Sigmoid colon (tissue), 4 donors: ENCODE results near the gene OR2V2.

ENCODE experiments used
- CTCF ChIP-seq, 4 experiments: fragments of 450-650 bp in 3 of 4; fragments of 200-600 bp in 1 of 4; IDR thresholded peaks; one replicate each; pipeline ENCODE4 v1.5.1; 2016 to 2019; ENCODE audit warnings: antibody characterized with exemption in 4 of 4, mild to moderate bottlenecking in 3 of 4, moderate library complexity in 2 of 4
- EP300 ChIP-seq, 4 donors: sonication (generic); formaldehyde crosslinking; IDR thresholded peaks; one replicate each; pipeline ENCODE4 v1.6.1; 2017; ENCODE audit warnings: antibody characterized with exemption in 4 of 4

- TF ChIP-seq CTCF (IDR thresholded peaks at IDR 0.05), result no peak
- TF ChIP-seq EP300 (IDR thresholded peaks at IDR 0.05), result no peak
These were observed 26.3 kb downstream of the OR2V2 start for GRCh38 chr5:181173420-181174342.
